NCI-H187 treated with DMSO at 0.1 percent for 48 hours (cell line): ENCODE measurements around the gene LARGE2.

Experiments
- DNase-seq: peaks from one replicate; lab custom pipeline; 2025; lab: John Stamatoyannopoulos, UW

Gene LARGE2

DNA sequence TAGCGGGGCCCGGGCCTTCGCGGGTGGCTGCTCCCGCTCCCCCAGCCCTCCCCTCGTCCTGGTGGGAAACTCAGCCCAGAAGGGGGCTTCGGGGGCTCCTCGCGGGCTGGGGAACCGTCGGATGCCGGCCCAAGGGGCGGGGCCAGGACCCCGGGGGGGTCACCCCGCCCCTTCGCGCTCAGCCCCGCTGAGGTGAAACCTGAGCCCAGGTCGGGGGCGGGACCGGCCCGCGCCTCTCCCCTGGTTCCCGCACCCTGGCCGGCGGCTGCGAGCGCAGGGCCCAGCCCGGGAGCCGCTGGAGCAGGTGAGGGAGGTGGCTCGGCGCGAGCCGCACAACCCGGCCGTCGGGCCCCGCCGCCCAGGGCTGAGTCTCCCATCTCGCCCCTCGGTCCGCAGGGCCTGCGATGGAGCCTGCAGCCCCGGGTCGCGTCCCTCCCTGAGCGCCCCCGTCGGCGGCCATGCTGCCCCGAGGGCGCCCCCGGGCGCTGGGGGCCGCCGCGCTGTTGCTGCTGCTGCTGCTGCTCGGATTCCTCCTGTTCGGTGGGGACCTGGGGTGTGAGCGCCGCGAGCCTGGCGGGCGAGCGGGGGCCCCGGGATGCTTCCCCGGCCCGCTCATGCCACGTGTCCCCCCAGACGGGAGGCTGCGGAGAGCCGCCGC is at the start of gene LARGE2:
Gene LARGE2 (plus strand): TSS at position 232 of the 658 bp plus-strand sequence. CDS start 227 bp downstream, at position 459.
- DNase-seq: no peak

DNA sequence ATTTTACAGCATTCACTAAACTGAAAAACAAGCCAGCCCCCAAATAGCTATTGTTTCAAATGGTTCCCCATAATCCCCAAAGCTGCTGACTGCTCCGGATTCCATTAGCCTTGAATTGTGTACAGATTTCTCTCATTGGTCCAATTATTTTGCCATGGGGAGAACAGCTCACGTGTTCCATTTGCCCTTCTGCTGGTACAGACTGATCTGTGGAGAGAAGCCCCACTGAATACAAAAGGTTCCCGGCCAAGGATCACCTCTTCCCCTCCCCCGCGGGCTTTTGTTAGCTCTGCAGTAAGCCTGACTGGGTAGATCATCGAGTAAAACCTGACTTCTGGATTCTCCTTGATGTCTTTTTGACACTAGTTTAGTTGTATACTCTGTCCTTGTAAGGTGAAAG is 46.1 kb upstream of the LARGE2 start:
- no peak for DNase-seq

DNA sequence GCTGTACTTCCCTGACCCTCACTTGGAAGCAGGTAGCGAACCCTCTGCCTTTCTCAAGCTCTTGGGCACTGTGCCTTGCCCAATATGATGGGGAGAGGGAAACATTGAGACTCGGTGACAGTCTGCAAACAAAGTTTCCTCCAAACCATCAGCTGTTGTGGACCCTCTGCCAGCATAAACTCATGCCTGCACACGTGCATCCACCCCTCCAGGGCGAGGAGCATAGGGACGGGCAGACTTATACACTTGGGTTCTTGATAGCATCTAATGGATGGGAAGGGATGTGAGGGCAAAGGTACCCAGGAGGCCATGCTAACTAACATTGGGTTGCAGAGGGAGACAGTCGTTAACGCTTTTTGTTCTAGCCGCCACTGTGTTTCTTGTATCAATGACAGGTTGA is 45.2 kb upstream of the LARGE2 start:
- DNase-seq: no peak

DNA sequence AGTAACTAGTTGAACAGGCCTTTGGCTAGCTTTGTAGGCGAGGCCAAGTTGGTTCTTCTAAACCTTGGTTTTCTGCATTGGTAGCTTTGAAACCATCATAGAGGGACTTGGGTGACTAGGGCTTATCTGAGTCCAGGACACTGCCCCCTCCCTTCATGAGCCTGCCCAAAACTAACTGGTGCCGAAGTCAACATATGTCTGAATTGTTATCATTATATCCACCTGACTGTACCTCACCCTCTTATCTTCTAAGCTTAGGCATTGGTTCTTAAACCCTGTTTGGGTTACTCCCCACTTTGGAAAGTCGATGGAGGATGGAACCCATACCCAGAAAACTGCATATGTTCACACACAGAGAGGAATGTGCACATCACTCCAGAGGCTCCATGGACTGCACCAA is 44.6 kb upstream of the LARGE2 start:
- DNase-seq: no peak

DNA sequence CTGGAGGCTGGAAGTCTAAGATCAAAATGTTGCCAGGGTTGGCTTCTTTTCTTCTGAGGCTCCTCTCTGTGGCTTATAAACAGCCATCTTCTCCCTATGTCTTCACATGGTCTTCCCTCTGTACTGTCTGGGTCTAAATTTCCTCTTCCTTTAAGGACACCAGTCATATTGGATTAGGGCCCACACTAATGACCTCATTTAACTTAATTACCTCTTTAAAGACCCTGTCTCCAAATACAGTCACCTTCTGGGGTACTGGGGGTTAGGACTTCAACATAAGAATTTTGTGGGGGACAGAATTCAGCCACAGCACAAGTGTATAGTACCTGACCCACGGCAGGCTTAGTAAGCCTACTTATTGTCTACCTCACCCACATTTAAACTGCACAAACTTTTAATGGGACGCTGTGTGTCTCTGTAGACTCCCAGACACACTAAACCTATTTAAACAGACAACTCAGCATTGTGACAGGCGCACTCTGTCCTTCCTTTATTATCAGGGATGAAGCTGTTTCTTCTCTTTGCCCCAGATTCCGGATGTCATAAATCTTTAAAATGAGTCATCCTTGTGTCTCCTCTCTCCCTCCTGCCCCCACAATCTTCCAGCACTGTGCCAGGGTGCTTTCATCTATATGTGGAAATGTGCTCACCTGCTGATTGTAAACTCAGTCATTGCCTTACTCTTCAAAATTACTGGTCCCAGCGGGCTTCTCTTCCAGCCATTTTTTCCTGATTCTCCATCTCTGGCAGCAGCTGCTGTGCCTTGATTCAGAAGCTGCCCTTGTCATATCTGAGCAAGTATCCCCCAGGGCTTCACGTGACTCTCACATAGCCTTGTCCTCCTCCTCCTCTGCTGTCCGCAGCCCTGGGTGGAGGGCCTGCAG is 42.4 kb upstream of the LARGE2 start:
- no peak for DNase-seq

DNA sequence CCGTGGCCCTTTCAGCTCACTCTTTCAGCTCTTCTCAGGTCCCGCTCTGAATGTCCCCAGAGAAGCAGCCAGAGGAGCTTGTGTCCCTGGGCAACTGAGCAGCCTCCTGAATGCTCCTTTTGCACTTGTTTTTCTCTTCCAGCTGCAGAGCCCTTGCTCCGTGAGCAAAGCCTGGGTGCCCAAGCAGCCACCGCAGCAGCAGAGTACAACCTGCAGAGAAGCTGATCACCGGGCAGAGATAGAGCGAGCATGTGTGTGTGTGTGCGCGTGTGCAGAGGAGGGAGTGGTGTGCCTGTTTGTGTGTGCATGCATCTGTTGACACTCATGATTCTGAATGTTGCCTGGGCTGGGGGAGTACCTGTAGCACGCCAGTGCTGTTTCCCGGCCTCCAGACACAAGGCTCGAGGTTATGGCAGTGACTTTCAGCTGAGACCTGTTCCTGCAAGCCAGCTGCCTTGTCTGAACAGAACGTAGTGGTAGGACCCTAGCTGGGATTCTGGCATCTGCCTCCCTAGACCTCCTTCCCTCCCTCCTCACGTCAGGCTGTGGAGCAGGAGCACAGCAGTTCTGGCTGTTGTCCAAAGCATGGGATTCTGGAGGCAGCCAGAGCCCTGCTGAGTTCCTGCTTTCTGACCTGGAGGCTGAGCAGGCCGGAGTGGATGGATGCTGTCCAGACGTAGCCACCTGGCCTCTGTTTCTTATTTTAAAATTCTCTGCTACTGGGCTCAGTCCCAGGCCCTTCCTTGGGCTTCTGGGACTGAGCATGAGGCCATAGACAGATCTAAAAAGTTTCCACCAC is 41.5 kb upstream of the LARGE2 start:
- no peak for DNase-seq

DNA sequence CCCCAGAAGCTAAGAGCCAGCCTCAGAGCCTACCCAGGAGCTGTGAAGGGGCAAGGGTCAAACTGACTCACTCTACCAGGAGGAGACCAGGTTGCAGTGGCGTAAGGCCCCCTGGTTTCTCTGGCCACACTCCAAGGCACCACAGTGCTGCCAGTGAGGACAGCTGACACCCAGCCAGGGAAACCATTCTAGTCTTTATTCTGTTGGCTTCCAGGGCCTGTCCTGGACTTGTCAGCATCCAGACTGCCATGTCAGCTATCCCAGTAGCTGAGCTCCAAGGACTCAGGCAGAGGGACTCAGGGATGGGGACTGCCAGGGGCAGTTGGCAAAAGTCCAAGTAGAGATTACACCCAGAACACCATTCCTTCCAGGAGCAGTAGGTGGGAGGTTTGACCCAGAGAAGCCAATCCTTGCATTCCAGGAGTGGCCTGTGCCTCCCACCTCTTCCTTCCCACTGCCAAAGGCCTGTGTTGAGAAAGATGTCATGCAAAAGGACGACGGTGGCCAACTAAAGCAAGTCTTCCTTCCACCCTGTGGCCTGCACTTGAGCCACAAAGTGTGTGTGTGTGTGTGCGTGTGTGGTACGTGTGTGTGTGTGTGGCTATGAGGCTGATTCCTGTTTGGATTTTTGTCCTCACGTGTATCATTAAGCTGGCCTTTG is 40.6 kb upstream of the LARGE2 start:
- no peak for DNase-seq

DNA sequence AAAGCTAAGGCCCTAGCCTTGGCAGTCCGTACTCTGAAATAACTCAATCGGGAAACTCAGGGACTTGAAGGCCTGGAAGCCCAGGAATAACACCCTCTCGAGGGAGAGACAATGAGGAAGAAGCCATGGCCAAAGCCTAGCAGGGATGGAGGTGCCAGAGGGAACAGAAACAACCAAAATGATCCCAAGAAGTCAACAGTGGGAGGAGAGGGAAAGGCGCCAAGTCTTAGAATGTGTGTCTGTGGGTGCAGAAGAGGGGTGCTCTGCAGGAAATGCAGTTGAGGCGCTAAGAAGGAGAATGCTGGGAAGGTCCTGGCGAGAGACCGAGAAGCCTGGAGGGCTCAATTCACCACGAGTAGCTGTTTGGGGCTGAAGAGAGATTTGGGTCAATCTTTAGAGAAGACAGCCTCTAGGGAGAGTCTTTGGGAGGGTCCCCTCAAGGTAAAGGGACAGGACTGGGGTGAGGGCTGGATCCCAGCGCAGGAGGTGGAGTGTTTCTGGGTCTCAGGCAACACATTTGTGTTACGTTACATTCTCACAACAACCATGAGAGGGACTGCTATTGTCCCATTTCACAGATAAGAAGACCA is 37.8 kb upstream of the LARGE2 start:
- no peak for DNase-seq

DNA sequence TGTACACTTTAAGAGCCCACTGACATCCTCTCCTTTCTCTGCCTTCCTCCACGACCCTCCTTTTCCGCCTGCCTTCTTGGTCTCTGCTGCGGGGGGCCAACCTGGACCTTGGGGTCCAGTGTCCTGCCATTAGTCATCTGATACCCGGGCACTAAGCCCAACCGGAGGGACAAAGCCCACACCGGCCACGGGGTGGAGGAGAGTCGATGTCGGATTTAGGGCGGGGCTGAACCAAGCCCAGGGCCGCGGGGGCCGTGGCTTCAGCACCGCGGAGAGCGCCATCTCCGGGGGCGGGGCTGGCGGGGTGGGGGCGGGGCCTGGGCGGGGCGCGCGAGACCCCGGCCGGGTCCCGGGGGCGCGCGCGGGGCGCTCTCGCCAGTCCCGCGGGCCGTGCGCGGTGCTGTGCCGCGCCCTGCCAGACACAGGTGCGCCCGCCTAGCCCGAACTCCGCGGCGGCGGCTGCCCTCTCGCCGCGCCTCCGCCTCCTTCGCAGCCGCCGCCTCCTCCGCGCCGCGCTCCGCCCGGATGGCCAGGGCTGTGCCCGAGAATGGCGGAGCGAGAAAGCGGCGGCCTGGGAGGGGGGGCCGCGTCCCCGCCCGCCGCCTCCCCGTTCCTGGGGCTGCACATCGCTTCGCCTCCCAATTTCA is 37.1 kb upstream of the LARGE2 start, which contains the start of gene MAPK8IP1:
Gene MAPK8IP1 (plus strand): TSS at position 378 of the 647 bp plus-strand sequence. CDS start 170 bp downstream, at position 548.
- DNase-seq: no peak

DNA sequence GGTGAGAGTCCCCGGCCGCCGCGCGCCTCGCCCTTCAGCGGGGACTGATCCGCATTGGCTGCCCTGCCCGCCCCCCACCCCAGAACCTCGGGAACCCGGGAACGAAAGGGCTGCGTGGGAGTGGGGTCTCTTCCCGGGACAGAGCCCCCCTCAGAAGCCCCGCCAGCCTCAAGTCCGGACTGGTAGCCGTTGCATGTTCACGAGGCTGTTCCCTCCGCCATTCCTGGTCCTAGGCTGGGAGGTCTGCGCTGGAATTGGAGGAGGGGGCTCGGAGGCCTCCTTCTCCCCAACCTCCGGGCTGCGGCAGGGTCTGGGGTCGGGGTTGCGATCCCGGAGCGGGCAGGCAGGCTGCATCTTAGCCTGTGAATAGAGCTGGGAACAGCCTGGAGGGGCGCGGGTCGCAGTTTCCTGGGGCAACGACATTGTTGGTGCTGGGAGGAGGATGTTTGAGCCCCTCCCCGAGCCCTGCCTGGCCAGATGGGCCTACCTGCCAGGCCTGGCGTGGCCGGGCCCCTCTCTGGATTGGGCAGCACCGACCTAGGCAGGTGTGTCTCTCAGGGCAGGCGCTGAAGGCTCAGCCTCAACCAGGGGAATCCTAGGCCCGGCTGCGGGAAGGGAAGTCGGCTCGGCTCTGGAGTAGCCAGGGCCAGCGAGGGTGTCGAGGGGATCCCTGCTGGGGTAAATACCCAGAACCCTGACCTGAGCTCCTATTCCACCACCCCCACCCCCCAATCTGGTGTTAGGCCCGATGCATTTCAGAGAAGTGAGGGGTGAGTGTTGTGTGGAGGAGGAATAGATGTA is 36.3 kb upstream of the LARGE2 start:
- DNase-seq: no peak

DNA sequence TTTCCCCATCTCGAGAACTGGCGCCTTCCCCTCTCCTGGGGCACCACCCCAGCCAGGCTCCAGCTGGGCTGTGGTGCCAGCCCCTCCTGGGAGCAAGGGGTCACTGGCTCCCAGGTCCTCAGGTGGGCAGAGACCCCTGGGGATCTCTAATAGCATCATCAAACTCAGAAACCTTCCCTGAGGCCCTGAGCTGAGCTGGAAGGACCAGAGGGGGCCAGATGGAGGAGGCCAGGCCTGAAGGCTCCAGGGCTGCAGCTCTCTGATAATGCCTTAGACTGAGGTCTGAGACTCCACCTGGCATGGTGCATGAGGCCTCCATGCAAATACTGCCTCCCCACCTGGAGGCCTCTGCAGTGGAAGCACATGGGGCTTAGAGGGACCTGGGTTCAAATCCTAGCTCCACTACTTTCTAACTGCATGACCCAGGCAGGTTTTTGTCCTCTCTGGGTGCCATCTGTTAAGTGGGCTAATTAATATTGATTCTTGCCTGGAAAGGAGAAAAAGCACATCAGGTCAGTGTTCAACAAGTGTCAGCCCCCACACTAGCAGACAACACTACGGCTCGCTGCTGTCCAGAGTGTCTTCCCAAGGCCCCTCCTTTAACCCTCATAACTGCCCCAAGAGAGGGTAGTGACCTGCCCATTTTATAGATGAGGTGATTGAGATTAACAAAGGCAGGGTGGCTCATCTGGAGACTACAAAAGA is 35.5 kb upstream of the LARGE2 start:
- no peak for DNase-seq

DNA sequence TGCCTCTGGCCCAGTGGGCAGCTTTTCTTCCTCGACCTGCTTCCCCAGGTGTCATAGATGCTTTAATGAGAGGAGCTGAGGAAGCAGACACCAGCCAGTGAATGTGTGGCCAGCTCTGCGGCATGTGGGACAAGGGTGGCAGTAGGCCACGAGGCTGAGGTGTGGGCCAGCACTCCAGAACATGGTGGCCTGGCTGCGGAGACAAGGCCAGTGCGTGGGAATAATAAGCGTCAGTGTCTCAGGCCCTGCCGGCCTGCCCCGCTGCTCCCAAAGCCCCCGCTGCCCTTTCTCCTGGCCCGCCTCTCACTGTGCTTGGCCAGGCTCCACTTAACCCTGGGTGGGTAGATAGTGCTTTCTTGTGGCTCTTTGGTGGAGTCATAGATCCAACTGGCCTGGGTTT is 34.9 kb upstream of the LARGE2 start:
- DNase-seq: no peak

DNA sequence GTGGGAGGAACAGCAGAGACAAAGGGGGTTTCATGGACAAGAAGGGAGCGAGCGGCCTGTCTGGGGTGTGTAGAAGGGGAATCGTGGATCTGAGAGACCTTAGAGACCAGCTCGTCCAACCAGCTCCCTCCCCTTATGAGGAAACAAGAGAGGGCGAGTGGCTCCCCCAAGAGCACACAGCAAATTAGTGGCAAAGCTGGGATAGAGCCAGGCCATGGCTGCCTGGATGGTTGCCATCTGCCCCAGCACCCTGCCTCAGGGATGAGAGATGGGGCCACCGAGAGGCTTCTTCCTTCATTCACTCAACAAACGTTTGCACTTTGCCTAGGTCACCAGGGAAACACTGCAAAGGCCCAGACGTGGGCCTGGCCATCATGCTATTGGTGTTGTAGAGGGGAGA is 32.9 kb upstream of the LARGE2 start:
- DNase-seq: no peak

DNA sequence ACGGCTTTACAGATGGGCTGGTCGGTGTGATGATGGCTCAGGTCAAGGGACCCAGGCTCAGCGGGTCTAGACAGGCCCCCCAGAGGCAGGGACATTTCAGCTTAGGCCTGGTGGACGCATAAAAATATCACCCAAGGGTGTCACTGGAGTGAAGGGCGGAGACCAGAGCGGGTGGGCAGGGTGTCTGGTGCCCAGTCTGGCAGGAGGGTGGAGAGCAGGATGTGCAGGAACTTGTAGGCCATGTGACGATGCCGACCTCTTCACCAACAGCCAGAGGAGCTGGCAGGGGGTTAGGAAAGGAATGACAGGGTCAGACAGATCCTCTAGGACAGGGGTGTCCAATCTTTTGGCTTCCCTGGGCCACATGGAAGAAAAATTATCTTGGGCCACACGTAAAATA is 32.5 kb upstream of the LARGE2 start:
- no peak for DNase-seq

DNA sequence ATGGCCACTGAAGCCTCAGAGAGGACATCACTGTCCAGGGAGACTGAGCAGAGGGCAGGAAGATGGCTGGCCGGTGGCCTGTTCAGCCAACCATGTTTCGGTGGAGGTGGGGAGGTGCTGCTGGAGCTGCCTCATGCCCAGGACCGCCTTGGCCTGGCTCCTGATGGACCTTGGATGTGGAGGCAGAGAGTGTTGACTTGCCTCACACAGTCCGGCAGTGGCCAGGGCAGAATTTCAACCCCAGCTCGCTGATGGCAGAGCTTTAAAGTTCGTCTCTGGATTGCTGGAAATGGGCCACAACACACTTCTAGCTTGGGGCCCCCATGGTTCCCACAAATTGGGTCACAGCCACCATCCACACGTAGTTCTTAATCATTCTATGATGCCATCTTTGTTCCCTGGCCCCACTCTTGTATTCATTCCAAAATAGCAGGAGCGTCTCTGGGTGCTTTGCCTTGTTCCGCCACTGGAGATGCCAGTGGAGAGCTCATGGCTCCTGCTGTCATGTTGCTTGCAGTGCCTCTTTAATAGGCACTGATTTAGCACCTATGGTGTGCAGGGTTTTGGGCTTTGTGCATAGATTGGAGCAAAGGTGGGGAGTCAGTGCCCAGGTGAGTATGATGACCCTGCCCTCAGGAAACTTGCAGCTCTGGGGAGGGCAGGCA is 31.4 kb upstream of the LARGE2 start:
- no peak for DNase-seq

DNA sequence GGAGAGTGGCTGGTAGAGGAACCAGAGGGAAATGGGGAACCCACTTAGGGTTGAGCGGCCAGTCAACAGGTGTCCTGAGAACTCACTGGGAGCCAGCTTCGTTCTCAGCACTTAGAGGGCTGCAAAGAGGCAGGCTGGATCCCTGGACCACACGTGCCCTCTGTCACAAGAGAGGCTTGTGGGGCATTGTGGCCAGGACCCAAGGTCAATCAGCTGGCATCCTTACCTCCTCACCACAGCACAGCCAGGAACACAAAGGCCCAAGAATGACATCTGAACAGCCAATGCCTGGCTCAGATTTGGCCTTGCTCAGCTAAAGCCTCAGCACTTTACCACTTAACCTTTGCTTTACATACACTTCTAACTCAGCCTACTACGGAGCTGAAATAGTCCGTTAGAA is 29.6 kb upstream of the LARGE2 start:
- no peak for DNase-seq

DNA sequence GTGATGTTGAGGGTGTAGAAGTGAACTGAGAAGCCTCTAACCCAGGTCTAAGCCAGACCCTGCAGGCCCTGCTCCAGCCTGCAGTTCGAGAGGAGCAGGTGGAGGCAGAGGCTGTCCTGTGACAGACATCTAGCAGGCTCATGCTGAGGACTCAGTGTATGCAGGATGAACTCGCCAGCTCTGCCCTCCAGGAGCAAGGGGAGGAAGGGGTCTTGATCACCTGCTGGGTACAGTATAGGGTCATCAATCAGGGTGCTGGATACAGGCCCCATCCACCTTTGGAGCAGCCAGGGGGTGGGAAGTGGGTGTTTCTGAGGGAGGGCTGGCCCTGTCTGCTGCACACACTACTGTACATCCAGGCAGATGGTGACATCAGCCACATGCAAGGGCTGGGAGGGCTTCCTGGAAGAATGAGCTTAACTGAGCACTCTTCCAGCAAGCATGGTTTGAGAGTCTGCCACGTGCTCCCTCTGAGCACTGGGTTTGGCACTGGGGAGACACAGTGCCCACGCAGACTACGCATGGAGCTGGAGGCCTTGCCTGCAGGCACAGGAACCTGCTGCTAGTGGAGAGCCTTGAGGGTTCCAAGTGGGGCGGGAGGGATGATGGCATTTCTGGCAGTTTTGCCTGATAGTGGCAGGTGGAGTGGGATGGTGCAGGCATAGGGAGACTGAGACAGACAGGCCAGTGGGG is 27.8 kb upstream of the LARGE2 start:
- DNase-seq: no peak

DNA sequence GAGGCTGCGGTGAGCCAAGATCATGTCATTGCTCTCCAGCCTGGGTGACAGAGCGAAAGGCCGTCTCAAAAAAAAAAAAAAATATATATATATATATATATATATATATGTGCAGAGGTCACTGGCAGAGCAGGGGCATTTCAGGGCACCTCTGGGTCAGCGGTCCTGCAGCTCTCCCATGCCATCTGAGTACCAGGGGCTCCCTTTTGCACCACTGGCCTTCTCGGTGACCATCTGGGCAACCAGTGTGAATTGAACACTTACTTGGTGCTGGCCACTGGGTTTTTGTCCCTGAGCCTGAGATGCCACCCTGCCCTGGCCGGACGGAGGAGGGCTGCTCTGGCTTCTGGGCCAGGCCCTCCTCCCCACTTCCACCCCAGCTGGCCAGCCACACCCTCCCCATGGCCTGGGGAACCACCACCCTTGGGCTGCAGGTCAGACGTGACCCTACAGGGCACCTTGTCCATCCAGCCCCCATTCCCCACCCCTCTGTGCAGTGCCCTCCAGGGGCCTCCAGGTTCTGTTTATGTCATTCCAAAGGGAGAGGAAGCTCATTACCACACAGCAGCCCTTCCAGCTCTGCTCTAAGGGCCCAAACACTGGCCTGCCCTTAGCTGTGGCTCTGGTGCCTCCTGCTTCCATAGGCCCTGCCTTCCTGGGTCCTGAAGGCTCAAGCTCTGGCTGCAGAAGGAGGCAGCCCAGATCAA is 26.8 kb upstream of the LARGE2 start:
- no peak for DNase-seq
